Spleen (tissue), 7 donors: ENCODE measurements around the gene PKP2.

Experiments
- CTCF ChIP-seq, 11 experiments: fragments of 200-600 bp in 7 of 11; fragments of 450-650 bp in 4 of 11; sonication (generic) in 4 of 11; IDR thresholded peaks in 8 of 11; conservative IDR thresholded peaks in 3 of 11; 1 replicate in 7 of 11; 2 replicates in 4 of 11; pipeline versions ENCODE4 v1.4.0 to v1.8.0; 2016 to 2021; ENCODE audit warnings: antibody characterized with exemption in 11 of 11, inconsistent platforms in 4 of 11, mild to moderate bottlenecking in 1 of 11
- POLR2A ChIP-seq, 3 donors: fragments of 450-650 bp; IDR thresholded peaks; one replicate each; pipeline ENCODE4 v1.5.1; 2017; ENCODE audit warnings: antibody characterized with exemption in 3 of 3, mild to moderate bottlenecking in 1 of 3
- POLR2AphosphoS5 ChIP-seq, 3 donors: sonication (generic); formaldehyde crosslinking; IDR thresholded peaks; one replicate each; pipeline ENCODE4 v1.5.1; 2017; ENCODE audit warnings: antibody characterized with exemption in 3 of 3
- donor health status: DM: no; HTN: no; CAD: no; lungs with moderate emphysema.
- donor health status: DM: no; HTN: no; CAD: no.
- donor health status: DM: no; HTN: no; CAD: no.

- TF ChIP-seq POLR2A (IDR thresholded peaks at IDR 0.05) = no peak
- TF ChIP-seq CTCF (IDR thresholded peaks at IDR 0.05 in 8 of 11, conservative IDR thresholded peaks at IDR 0.05 in 3 of 11) = no peak
- no peak for TF ChIP-seq POLR2AphosphoS5 (IDR thresholded peaks at IDR 0.05)
These were observed 47.6 kb upstream of the PKP2 start for GRCh38 chr12:32944195-32944594.
